Hepatocyte (in vitro differentiated cells): ENCODE data around the gene LIN7B. TPM values are rescaled to one million over a fixed set of nuclear protein-coding genes. Genes with fewer than 3 reads are reported as not detected.

Experiments used
- DNase-seq: peaks from one replicate; pipeline ENCODE4 v3.0.0-alpha.2; 2016; ENCODE audit warnings: low spot score
- H2AFZ ChIP-seq: fragments of 200-600 bp; sonication (generic); 2 replicates; pipeline ENCODE4 v1.6.0; 2016; ENCODE audit warnings: antibody characterized with exemption, mild to moderate bottlenecking
- H3K27ac ChIP-seq: fragments of 200-600 bp; sonication (generic); 2 replicates; pipeline ENCODE4 v1.5.1; 2016; ENCODE audit warnings: mild to moderate bottlenecking
- H3K27me3 ChIP-seq: fragments of 200-600 bp; sonication (generic); 2 replicates; pipeline ENCODE4 v1.6.1; 2016
- H3K36me3 ChIP-seq: fragments of 200-600 bp; sonication (generic); replicated peaks from 2 replicates; pipeline ENCODE4 v1.5.1; 2016; ENCODE audit warnings: low read depth; ENCODE audit not compliant: insufficient read depth
- H3K4me1 ChIP-seq: fragments of 200-600 bp; sonication (generic); 2 replicates; pipeline ENCODE4 v1.5.1; 2016; ENCODE audit warnings: mild to moderate bottlenecking, moderate library complexity; ENCODE audit not compliant: insufficient read depth
- H3K4me2 ChIP-seq: fragments of 200-600 bp; sonication (generic); 2 replicates; pipeline ENCODE4 v1.6.0; 2016
- H3K4me3 ChIP-seq: fragments of 200-600 bp; sonication (generic); 2 replicates; pipeline ENCODE4 v1.5.1; 2016; ENCODE audit warnings: mild to moderate bottlenecking
- H3K79me2 ChIP-seq: fragments of 200-600 bp; sonication (generic); 2 replicates; pipeline ENCODE4 v1.6.0; 2017; ENCODE audit warnings: mild to moderate bottlenecking
- H3K9me2 ChIP-seq: fragments of 200-600 bp; sonication (generic); replicated peaks from 2 replicates; pipeline ENCODE4 v1.6.0; 2017; ENCODE audit warnings: mild to moderate bottlenecking; ENCODE audit not compliant: insufficient read depth
- H3K9me3 ChIP-seq: fragments of 200-600 bp; sonication (generic); 2 replicates; pipeline ENCODE4 v1.5.1; 2016; ENCODE audit warnings: low read depth, mild to moderate bottlenecking
- H4K20me1 ChIP-seq: fragments of 200-600 bp; sonication (generic); 2 replicates; pipeline ENCODE4 v1.6.0; 2016; ENCODE audit warnings: mild to moderate bottlenecking; ENCODE audit not compliant: insufficient read depth, poor library complexity, severe bottlenecking
- EZH2 ChIP-seq: fragments of 200-600 bp; sonication (generic); IDR thresholded peaks from 2 replicates; pipeline ENCODE4 v1.6.1; 2016; ENCODE audit warnings: antibody characterized with exemption, mild to moderate bottlenecking, borderline replicate concordance
- EZH2phosphoT487 ChIP-seq: fragments of 200-600 bp; sonication (generic); IDR thresholded peaks from one replicate; pipeline ENCODE4 v1.6.1; 2018; ENCODE audit warnings: antibody characterized with exemption, mild to moderate bottlenecking, low read depth, moderate library complexity; ENCODE audit not compliant: unreplicated experiment, severe bottlenecking
- WGBS: methylation state at CpG from one replicate; pipeline ENCODE4 v1.1.6; 2016; ENCODE audit warnings: low lambda C conversion rate; ENCODE audit errors: missing lambda C conversion rate; 5-methylcytosine and 5-hydroxymethylcytosine counted together
- polyA plus RNA-seq: library from polyadenylated mRNA; unstranded; fragments of >200 nt; fragmentation: Nextera tagmentation; extraction: Ambion mirVana; gene quantifications from 2 replicates; pipeline ENCODE4 v1.2.1, GENCODE V29; 2016
- total RNA-seq: library from RNA; depleted of rRNA; stranded (reverse); fragments of >200 nt; gene quantifications from 2 replicates; pipeline ENCODE4 v1.2.3, GENCODE V29; 2014
- TF ChIP-seq, protein P1 (sequence below): fragments of 200-600 bp; sonication (generic); IDR thresholded peaks from 2 replicates; pipeline ENCODE4 v1.5.1; 2016; ENCODE audit warnings: antibody characterized with exemption, mild to moderate bottlenecking; ENCODE audit not compliant: poor library complexity

Gene LIN7B
- total and polyA plus RNA-seq, 2 experiments from 2014 or later: 8.7 to 18.0 TPM

- peak overlapping the region; percentile 94 for H3K27ac ChIP-seq
- peak overlapping the region; percentile 84 for H2AFZ ChIP-seq
- peaks cover 15% of the 10 kb centered on the region for H3K4me1 ChIP-seq
- H3K9me2 ChIP-seq: no peaks in the 10 kb centered on the region
- DNase-seq: peak; percentile 81
- no peaks in the 10 kb centered on the region for H4K20me1 ChIP-seq
- H3K4me2 ChIP-seq: peak overlapping the region; percentile 99
- H3K9me3 ChIP-seq: no peaks in the 10 kb centered on the region
- no peak for TF ChIP-seq EZH2phosphoT487
- TF ChIP-seq, protein P1, sequence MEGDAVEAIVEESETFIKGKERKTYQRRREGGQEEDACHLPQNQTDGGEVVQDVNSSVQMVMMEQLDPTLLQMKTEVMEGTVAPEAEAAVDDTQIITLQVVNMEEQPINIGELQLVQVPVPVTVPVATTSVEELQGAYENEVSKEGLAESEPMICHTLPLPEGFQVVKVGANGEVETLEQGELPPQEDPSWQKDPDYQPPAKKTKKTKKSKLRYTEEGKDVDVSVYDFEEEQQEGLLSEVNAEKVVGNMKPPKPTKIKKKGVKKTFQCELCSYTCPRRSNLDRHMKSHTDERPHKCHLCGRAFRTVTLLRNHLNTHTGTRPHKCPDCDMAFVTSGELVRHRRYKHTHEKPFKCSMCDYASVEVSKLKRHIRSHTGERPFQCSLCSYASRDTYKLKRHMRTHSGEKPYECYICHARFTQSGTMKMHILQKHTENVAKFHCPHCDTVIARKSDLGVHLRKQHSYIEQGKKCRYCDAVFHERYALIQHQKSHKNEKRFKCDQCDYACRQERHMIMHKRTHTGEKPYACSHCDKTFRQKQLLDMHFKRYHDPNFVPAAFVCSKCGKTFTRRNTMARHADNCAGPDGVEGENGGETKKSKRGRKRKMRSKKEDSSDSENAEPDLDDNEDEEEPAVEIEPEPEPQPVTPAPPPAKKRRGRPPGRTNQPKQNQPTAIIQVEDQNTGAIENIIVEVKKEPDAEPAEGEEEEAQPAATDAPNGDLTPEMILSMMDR: no peak
- TF ChIP-seq EZH2: no peak
- no peaks in the 10 kb centered on the region for H3K79me2 ChIP-seq
- peak overlapping the region; percentile 94 for H3K4me3 ChIP-seq
- 6% methylated on average over 52 of the region's 68 CpGs for WGBS
- no peaks in the 10 kb centered on the region for H3K36me3 ChIP-seq
- no peaks in the 10 kb centered on the region for H3K27me3 ChIP-seq
Measured at GRCh38 chr19:49114630-49115363, 627 bp downstream of the LIN7B start.

GRCh38 chr19:49116544-49116943, 2.4 kb downstream of the LIN7B start:
- Histone ChIP-seq H3K27me3 (peaks cover 7% of the 10 kb centered on the region), H3K4me3 (no peak overlapping the region), H4K20me1 (no peaks in the 10 kb centered on the region), H3K36me3 (no peaks in the 10 kb centered on the region), H3K9me2 (no peaks in the 10 kb centered on the region), H2AFZ (no peak overlapping the region), H3K9me3 (no peaks in the 10 kb centered on the region), H3K27ac (no peak overlapping the region), H3K4me2 (no peak overlapping the region), H3K79me2 (no peaks in the 10 kb centered on the region), H3K4me1 (peaks cover 16% of the 10 kb centered on the region)
- TF ChIP-seq EZH2: no peak
- TF ChIP-seq, protein P1: no peak
- TF ChIP-seq EZH2phosphoT487: no peak
- 64% methylated on average over 1 of the region's 1 CpG for WGBS
- DNase-seq: no peak

DNA sequence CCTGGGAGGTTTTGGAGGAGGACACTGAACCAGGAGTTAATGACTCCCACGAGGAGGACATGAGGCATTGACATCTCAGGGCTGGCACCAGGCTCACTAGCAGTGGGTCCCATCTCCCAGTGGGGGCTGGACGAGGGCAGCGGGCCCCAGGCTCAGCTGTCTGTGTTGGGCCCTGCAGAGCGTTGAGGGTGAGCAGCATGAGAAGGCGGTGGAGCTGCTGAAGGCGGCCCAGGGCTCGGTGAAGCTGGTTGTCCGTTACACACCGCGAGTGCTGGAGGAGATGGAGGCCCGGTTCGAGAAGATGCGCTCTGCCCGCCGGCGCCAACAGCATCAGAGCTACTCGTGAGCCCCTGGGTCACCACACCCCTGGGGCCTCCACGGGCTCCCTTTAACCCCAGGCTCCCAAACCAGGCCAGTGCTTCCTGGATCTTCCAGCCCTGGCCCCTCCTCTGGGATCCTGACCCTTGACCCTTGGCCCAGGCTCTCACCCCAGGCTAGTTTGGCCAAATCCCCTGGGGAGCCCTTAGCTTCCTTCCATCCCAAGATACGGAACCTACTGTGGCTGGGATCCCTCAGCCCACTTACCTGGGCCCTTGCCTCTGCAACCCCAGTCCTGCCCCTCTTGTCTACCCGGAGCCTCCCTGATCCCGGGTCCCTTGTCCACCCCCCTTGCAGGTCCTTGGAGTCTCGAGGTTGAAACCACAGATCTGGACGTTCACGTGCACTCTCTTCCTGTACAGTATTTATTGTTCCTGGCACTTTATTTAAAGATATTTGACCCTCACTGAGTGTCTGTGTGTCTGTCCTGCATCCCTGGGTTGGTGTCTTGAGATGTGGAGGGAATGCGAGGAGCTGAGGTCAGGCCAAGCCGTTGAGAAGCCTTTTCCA, 3.8 kb downstream of the LIN7B start:
- no peaks in the 10 kb centered on the region for H3K9me3 ChIP-seq
- H3K27ac ChIP-seq: peak overlapping the region; percentile 94
- TF ChIP-seq EZH2 (no peak), EZH2phosphoT487 (no peak)
- TF ChIP-seq, protein P1: no peak
- no peaks in the 10 kb centered on the region for H3K9me2 ChIP-seq
- peaks cover 7% of the 10 kb centered on the region for H3K27me3 ChIP-seq
- peak overlapping the region; percentile 18 for H3K4me3 ChIP-seq
- peaks cover 16% of the 10 kb centered on the region for H3K4me1 ChIP-seq
- H3K4me2 ChIP-seq: peak overlapping the region; percentile 89
- no peaks in the 10 kb centered on the region for H3K36me3 ChIP-seq
- no peak for DNase-seq
- no peaks in the 10 kb centered on the region for H3K79me2 ChIP-seq
- H4K20me1 ChIP-seq: no peaks in the 10 kb centered on the region
- WGBS: 79% methylated on average over 25 of the region's 26 CpGs
- peak overlapping the region; percentile 56 for H2AFZ ChIP-seq
